Measurements from ENCODE around the gene KDSR. TPM values are rescaled to one million over a fixed set of nuclear protein-coding genes. Genes with fewer than 3 reads are reported as not detected.

KDSR gene
- total RNA-seq, 1 donor from 2014 or later = 118 TPM

- intact Hi-C loops (cut with DNase I) = loop anchor here (10.0 kb wide), 1 partner anchor 49 kb away; no protein-coding TSS in a partner anchor
- ATAC-seq (no peak), DNase-seq (ENCODE audit: low spot score) (no peak)
These were observed 53.5 kb downstream of the KDSR start for GRCh38 chr18:63313396-63313917.

GRCh38 chr18:63312737-63313395 is 54.1 kb downstream of the KDSR start:
- intact Hi-C loops (cut with DNase I) = loop anchor here (10.0 kb wide), 1 partner anchor 48 kb away; no protein-coding TSS in a partner anchor
- ATAC-seq (no peak), DNase-seq (ENCODE audit: low spot score) (no peak)

- intact Hi-C loops (cut with DNase I) = loop anchor here (10.0 kb wide), 1 partner anchor 47 kb away; no protein-coding TSS in a partner anchor
- no peak for DNase-seq (ENCODE audit: low spot score)
- no peak for ATAC-seq
These were observed 55.0 kb downstream of the KDSR start for GRCh38 chr18:63312019-63312409.

GRCh38 chr18:63311118-63312018 is 55.6 kb downstream of the KDSR start:
- no peak for DNase-seq (ENCODE audit: low spot score)
- ATAC-seq = no peak
- intact Hi-C loops (cut with DNase I) = loop anchor here (10.0 kb wide), 1 partner anchor 47 kb away; no protein-coding TSS in a partner anchor

GRCh38 chr18:63309422-63309821 is 57.6 kb downstream of the KDSR start:
- ATAC-seq (no peak), DNase-seq (ENCODE audit: low spot score) (no peak)
- intact Hi-C loops (cut with DNase I) = no loop called here

- intact Hi-C loops (cut with DNase I) = no loop called here
- no peak for DNase-seq (ENCODE audit: low spot score)
- peak; percentile 7 for ATAC-seq
These were observed 59.3 kb downstream of the KDSR start for GRCh38 chr18:63307551-63308200.

- ATAC-seq (no peak), DNase-seq (ENCODE audit: low spot score) (no peak)
- intact Hi-C loops (cut with DNase I) = no loop called here
These were observed 60.0 kb downstream of the KDSR start for GRCh38 chr18:63306819-63307550.

GRCh38 chr18:63306249-63306648 is 60.8 kb downstream of the KDSR start:
- DNase-seq (ENCODE audit: low spot score) (no peak), ATAC-seq (peak; percentile 54)
- intact Hi-C loops (cut with DNase I) = no loop called here

GRCh38 chr18:63303547-63303946 is 63.5 kb downstream of the KDSR start:
- ATAC-seq (no peak), DNase-seq (ENCODE audit: low spot score) (no peak)
- intact Hi-C loops (cut with DNase I) = no loop called here

GRCh38 chr18:63302636-63303405 is 64.2 kb downstream of the KDSR start:
- intact Hi-C loops (cut with DNase I) = no loop called here
- DNase-seq (ENCODE audit: low spot score) (no peak), ATAC-seq (no peak)

- intact Hi-C loops (cut with DNase I) = no loop called here
- DNase-seq (ENCODE audit: low spot score) = no peak
- ATAC-seq = peak; percentile 52
These were observed 64.8 kb downstream of the KDSR start for GRCh38 chr18:63302220-63302619.

- intact Hi-C loops (cut with DNase I) = no loop called here
- no peak for ATAC-seq
- no peak for DNase-seq (ENCODE audit: low spot score)
These were observed 65.6 kb downstream of the KDSR start for GRCh38 chr18:63301434-63301833.

- DNase-seq (ENCODE audit: low spot score) (no peak), ATAC-seq (peak; percentile 5)
- intact Hi-C loops (cut with DNase I) = no loop called here
These were observed 66.9 kb downstream of the KDSR start for GRCh38 chr18:63299837-63300745.

GRCh38 chr18:63298400-63299365 is 68.3 kb downstream of the KDSR start:
- intact Hi-C loops (cut with DNase I) = no loop called here
- no peak for ATAC-seq
- DNase-seq (ENCODE audit: low spot score) = no peak

- DNase-seq (ENCODE audit: low spot score) (no peak), ATAC-seq (peak; percentile 67)
- intact Hi-C loops (cut with DNase I) = no loop called here
These were observed 69.2 kb downstream of the KDSR start for GRCh38 chr18:63297687-63298399.

All from sciatic nerve (tissue), 2 donors.